ENCODE data around the gene MORF4L1. TPM values are rescaled to one million over a fixed set of nuclear protein-coding genes. Genes with fewer than 3 reads are reported as not detected.
"Not testable (repeated sequence)": the region's sequence is repeated elsewhere in the genome, so short reads cannot be mapped to it uniquely, and the experiment has no call there.

The MORF4L1 gene
- total RNA-seq, 1 experiment from 2014 or later, result 216 TPM

DNA sequence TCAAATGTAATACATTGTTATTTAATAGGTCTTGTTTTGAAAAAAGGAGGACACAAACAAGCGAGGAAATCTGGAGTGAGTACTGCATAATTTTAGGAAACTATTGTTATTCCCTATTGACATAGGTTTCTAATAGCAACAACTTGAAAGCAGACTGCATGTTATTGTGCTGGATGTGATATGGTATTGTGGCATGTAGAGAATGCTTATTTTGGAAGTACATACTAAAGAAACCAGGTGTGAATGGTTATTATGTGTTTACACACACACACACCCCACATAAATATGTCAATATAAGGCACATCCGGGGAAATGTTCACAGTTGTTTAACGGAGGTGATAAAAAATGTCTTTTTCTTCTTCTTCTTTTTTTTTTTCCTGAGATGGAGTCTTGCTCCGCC lies 5.9 kb upstream of the MORF4L1 start:
- no peak for DNase-seq
- no peaks in the 10 kb centered on the region for H3K27me3 ChIP-seq (ENCODE audit: low read length)
- H3K36me3 ChIP-seq (ENCODE audit: low read depth, low read length), result no peaks in the 10 kb centered on the region
- intact Hi-C loops (cut with micrococcal nuclease), result no loop called here
- CTCF ChIA-PET, result no interaction called here
- TF ChIP-seq EZH2phosphoT487 (IDR thresholded peaks at IDR 0.05; ENCODE audit: borderline replicate concordance, low read length) (no peak), CTCF (conservative IDR thresholded peaks at IDR 0.05; ENCODE audit: low read depth, low read length) (no peak), EZH2 (IDR thresholded peaks at IDR 0.05; ENCODE audit: low read length, unreplicated experiment) (no peak)
- no peaks in the 10 kb centered on the region for H3K4me1 ChIP-seq (ENCODE audit: insufficient read depth, low read length)
- no peak; the same call in 1 of the 2 replicates for ATAC-seq
- no peaks in the 10 kb centered on the region for H3K79me2 ChIP-seq (ENCODE audit: low read length)
- POLR2A ChIA-PET (ENCODE audit: unreplicated experiment), result no interaction called here
- H4K20me1 ChIP-seq (ENCODE audit: low read length), result no peaks in the 10 kb centered on the region
- no peak overlapping the region for H3K27ac ChIP-seq (ENCODE audit: low read length)
- H3F3A ChIP-seq (ENCODE audit: low read length, unreplicated experiment), result no peaks in the 10 kb centered on the region
- H3K9me3 ChIP-seq (ENCODE audit: low read length), result no peaks in the 10 kb centered on the region
- no peak overlapping the region for H2AFZ ChIP-seq (ENCODE audit: low read length)
- H3K9me2 ChIP-seq (replicated peaks; ENCODE audit: low read length), result no peaks in the 10 kb centered on the region
- H3K4me2 ChIP-seq (ENCODE audit: low read length), result no peak overlapping the region
- BruUV-seq (replicated peaks), result no TSS peak
- no peak overlapping the region for H3K9ac ChIP-seq (ENCODE audit: low read length)
- H3K4me3 ChIP-seq (ENCODE audit: low read length), result no peak overlapping the region

- Histone ChIP-seq H3K27me3 (ENCODE audit: low read length) (no peaks in the 10 kb centered on the region), H3K79me2 (ENCODE audit: low read length) (peaks cover 6% of the 10 kb centered on the region), H3K4me1 (ENCODE audit: insufficient read depth, low read length) (no peaks in the 10 kb centered on the region), H3K9me3 (ENCODE audit: low read length) (no peaks in the 10 kb centered on the region), H3K4me2 (ENCODE audit: low read length) (no peak overlapping the region), H3K36me3 (ENCODE audit: low read depth, low read length) (no peaks in the 10 kb centered on the region), H3K9me2 (replicated peaks; ENCODE audit: low read length) (no peaks in the 10 kb centered on the region), H2AFZ (ENCODE audit: low read length) (no peak overlapping the region), H3K9ac (ENCODE audit: low read length) (no peak overlapping the region), H3K4me3 (ENCODE audit: low read length) (no peak overlapping the region), H3F3A (ENCODE audit: low read length, unreplicated experiment) (no peaks in the 10 kb centered on the region), H4K20me1 (ENCODE audit: low read length) (no peaks in the 10 kb centered on the region), H3K27ac (ENCODE audit: low read length) (no peak overlapping the region)
- intact Hi-C loops (cut with micrococcal nuclease), result no loop called here
- CTCF ChIA-PET, result no interaction called here
- TF ChIP-seq CTCF (conservative IDR thresholded peaks at IDR 0.05; ENCODE audit: low read depth, low read length), result no peak
- no peak for TF ChIP-seq EZH2phosphoT487 (IDR thresholded peaks at IDR 0.05; ENCODE audit: borderline replicate concordance, low read length)
- no peak for TF ChIP-seq EZH2 (IDR thresholded peaks at IDR 0.05; ENCODE audit: low read length, unreplicated experiment)
- no TSS peak for BruUV-seq (replicated peaks)
- no peak for DNase-seq
- ATAC-seq, result no peak
- POLR2A ChIA-PET (ENCODE audit: unreplicated experiment), result no interaction called here
Observed at GRCh38 chr15:78868366-78868765, 4.3 kb upstream of the MORF4L1 start.

- H3K9me3 ChIP-seq (ENCODE audit: low read length); H3K9me2 ChIP-seq (replicated peaks; ENCODE audit: low read length); H3K27ac ChIP-seq (ENCODE audit: low read length); BruUV-seq (replicated peaks); H3F3A ChIP-seq (ENCODE audit: low read length, unreplicated experiment); H3K36me3 ChIP-seq (ENCODE audit: low read depth, low read length); ATAC-seq; H3K4me3 ChIP-seq (ENCODE audit: low read length); intact Hi-C loops (cut with micrococcal nuclease); POLR2A ChIA-PET (ENCODE audit: unreplicated experiment); H3K4me2 ChIP-seq (ENCODE audit: low read length); CTCF ChIA-PET; H3K9ac ChIP-seq (ENCODE audit: low read length); H3K27me3 ChIP-seq (ENCODE audit: low read length); DNase-seq: not testable (repeated sequence)
- Histone ChIP-seq H3K79me2 (ENCODE audit: low read length) (peaks cover 38% of the 10 kb centered on the region), H3K4me1 (ENCODE audit: insufficient read depth, low read length) (peaks cover 15% of the 10 kb centered on the region), H2AFZ (ENCODE audit: low read length) (0 out of 2 replicates have a peak overlapping the region, but pooled peaks have one; percentile 73), H4K20me1 (ENCODE audit: low read length) (peaks cover 29% of the 10 kb centered on the region)
Observed at GRCh38 chr15:78871483-78872127, 1.1 kb upstream of the MORF4L1 start.
